Spleen (tissue), 11 donors: ENCODE measurements around the gene LCP2. TPM values are rescaled to one million over a fixed set of nuclear protein-coding genes. Genes with fewer than 3 reads are reported as not detected.

ENCODE experiments used
- DNase-seq: peaks from one replicate; pipeline ENCODE4 v3.0.0-alpha.2; 2020
- H3K27ac ChIP-seq, 8 donors: fragments of 200-600 bp; sonication (generic) in 7 of 8; 1 replicate in 4 of 8; 2 replicates in 4 of 8; pipeline versions ENCODE4 v1.5.0 to v1.8.0; 2016 to 2021; ENCODE audit warnings: inconsistent platforms in 4 of 8, mild to moderate bottlenecking in 4 of 8, moderate library complexity in 1 of 8
- H3K27me3 ChIP-seq, 7 donors: fragments of 200-600 bp; sonication (generic) in 6 of 7; replicated peaks in 1 of 7; 1 replicate in 4 of 7; 2 replicates in 3 of 7; pipeline versions ENCODE4 v1.5.0 to v1.8.0; 2016 to 2021; ENCODE audit warnings: inconsistent platforms in 3 of 7, mild to moderate bottlenecking in 1 of 7
- H3K36me3 ChIP-seq, 6 donors: fragments of 200-600 bp; sonication (generic) in 5 of 6; 1 replicate in 4 of 6; 2 replicates in 2 of 6; pipeline versions ENCODE4 v1.5.0 to v1.8.0; 2016 to 2021; ENCODE audit warnings: inconsistent platforms in 2 of 6
- H3K4me1 ChIP-seq, 6 donors: fragments of 200-600 bp; sonication (generic) in 5 of 6; 1 replicate in 3 of 6; 2 replicates in 3 of 6; pipeline versions ENCODE4 v1.5.0 to v1.8.0; 2016 to 2021; ENCODE audit warnings: inconsistent platforms in 3 of 6
- H3K4me3 ChIP-seq, 8 donors: fragments of 200-600 bp; sonication (generic) in 7 of 8; 1 replicate in 4 of 8; 2 replicates in 4 of 8; pipeline versions ENCODE4 v1.5.0 to v1.8.0; 2016 to 2021; ENCODE audit warnings: inconsistent platforms in 4 of 8, mild to moderate bottlenecking in 4 of 8, moderate library complexity in 2 of 8
- H3K9me3 ChIP-seq, 8 donors: fragments of 200-600 bp; sonication (generic) in 7 of 8; 1 replicate in 4 of 8; 2 replicates in 4 of 8; pipeline versions ENCODE4 v1.5.0 to v1.8.0; 2016 to 2021; ENCODE audit warnings: inconsistent platforms in 4 of 8
- POLR2A ChIP-seq, 3 donors: fragments of 450-650 bp; IDR thresholded peaks; one replicate each; pipeline ENCODE4 v1.5.1; 2017; ENCODE audit warnings: antibody characterized with exemption in 3 of 3, mild to moderate bottlenecking in 1 of 3
- POLR2AphosphoS5 ChIP-seq, 3 donors: sonication (generic); formaldehyde crosslinking; IDR thresholded peaks; one replicate each; pipeline ENCODE4 v1.5.1; 2017; ENCODE audit warnings: antibody characterized with exemption in 3 of 3
- WGBS, 5 donors: extraction: QIAGEN DNeasy Blood & Tissue Kit in 3 of 5; methylation state at CpG; one replicate each; pipeline versions ENCODE4 v1.1.5 to v1.1.7; 2013 to 2018; 5-methylcytosine and 5-hydroxymethylcytosine counted together
- intact Hi-C: fragments of 100-400 bp; cut with DNase I; formaldehyde crosslinking; loops from one replicate; pipeline ENCODE4 v1.15.0; 2023; ENCODE audit warnings: low total_unique reads
- polyA plus RNA-seq, 3 donors: library from polyadenylated mRNA; stranded (reverse); fragments of 200-250 nt; gene quantifications; one replicate each; pipeline ENCODE4 v1.2.1, GENCODE V29; 2013
- total RNA-seq, 7 donors: library from RNA; depleted of rRNA in 3 of 7; stranded (reverse); fragments of >200 nt in 3 of 7; fragmentation: NEBNext Ultra II Directional in 4 of 7; extraction: Animal tissue kit (Norgen Biotek cat#: 25700) in 4 of 7; gene quantifications; one replicate each; pipeline versions ENCODE4 v1.1.0 to v1.2.1, GENCODE V29; 2016 to 2021
- TF ChIP-seq, protein P1 (sequence below), 11 experiments: fragments of 200-600 bp in 7 of 11; fragments of 450-650 bp in 4 of 11; sonication (generic) in 4 of 11; IDR thresholded peaks in 8 of 11; conservative IDR thresholded peaks in 3 of 11; 1 replicate in 7 of 11; 2 replicates in 4 of 11; pipeline versions ENCODE4 v1.4.0 to v1.8.0; 2016 to 2021; ENCODE audit warnings: antibody characterized with exemption in 11 of 11, inconsistent platforms in 4 of 11, mild to moderate bottlenecking in 1 of 11
- donor health status: healthy with polysubstance abuse.
- donor health status: DM: no; HTN: no; CAD: no; lungs with moderate emphysema.
- donor health status: DM: no; HTN: no; CAD: no.
- donor health status: Bipolar disorder and iron deficiency.
- donor health status: healthy.
- donor health status: DM: no; HTN: no; CAD: no.
- donor health status: DM: yes; HTN: yes; CAD: no.

The LCP2 gene
- total and polyA plus RNA-seq, 10 donors, result 28.3 to 272 (median 214) TPM

DNA sequence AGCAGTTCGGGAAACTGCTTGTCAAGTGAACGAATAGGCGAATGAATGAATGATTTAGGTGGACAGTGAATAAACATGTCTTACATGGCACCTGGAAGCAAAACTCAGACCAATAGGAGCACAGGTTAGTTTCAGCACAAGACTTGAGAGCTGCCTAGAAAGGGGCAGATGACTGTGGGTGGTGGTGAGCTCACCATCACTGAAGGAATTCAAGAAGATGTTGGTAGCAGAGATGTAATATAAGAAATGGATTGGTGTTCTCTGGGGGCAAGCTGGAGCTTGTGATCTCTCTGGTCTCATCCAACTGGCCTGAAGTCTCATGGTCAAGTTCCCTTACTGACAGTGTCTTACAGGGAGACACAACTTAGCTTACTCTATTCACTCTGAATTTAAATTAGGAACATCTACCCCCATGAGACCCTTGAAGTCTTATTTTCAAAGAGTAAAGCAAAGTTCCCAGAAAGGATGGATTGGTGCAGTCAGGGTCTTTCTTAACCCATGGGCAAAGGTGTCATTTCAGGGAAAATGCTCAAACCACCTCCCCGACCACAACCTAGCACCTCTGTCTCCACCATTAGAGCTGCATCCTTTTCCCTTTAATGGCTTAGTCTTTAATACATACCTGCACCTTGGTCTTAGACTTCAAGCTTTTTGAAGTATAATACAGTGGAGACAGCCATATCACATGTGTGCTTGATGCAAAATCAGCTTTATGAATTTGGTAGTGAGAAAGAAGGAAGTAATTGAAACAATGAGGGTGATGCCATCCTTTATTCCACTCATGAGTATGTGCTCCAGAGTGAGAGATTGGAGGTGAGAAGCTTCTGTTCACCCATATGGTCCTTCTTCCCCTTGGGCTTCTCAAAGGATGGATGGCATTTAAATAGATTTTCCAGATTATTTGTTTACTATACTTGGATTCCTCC is 5.1 kb downstream of the LCP2 start:
- peak overlapping the region in 6 of 8 donors; percentile 6 to 77 (median 60) for H3K4me3 ChIP-seq
- intact Hi-C loops, result no loop called here
- H3K36me3 ChIP-seq, result peaks cover 0 to 75% (median 12%) of the 10 kb centered on the region in 6 donors
- 83 to 89% (median 85%) methylated on average over 4 of the region's 4 CpGs for WGBS, 5 donors
- TF ChIP-seq POLR2AphosphoS5 (IDR thresholded peaks at IDR 0.05), result no peak
- TF ChIP-seq, protein P1, sequence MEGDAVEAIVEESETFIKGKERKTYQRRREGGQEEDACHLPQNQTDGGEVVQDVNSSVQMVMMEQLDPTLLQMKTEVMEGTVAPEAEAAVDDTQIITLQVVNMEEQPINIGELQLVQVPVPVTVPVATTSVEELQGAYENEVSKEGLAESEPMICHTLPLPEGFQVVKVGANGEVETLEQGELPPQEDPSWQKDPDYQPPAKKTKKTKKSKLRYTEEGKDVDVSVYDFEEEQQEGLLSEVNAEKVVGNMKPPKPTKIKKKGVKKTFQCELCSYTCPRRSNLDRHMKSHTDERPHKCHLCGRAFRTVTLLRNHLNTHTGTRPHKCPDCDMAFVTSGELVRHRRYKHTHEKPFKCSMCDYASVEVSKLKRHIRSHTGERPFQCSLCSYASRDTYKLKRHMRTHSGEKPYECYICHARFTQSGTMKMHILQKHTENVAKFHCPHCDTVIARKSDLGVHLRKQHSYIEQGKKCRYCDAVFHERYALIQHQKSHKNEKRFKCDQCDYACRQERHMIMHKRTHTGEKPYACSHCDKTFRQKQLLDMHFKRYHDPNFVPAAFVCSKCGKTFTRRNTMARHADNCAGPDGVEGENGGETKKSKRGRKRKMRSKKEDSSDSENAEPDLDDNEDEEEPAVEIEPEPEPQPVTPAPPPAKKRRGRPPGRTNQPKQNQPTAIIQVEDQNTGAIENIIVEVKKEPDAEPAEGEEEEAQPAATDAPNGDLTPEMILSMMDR (IDR thresholded peaks at IDR 0.05 in 8 of 11, conservative IDR thresholded peaks at IDR 0.05 in 3 of 11), result no peak
- no peak for TF ChIP-seq POLR2A (IDR thresholded peaks at IDR 0.05)
- peaks cover 40 to 99% (median 86%) of the 10 kb centered on the region in 6 donors for H3K4me1 ChIP-seq
- H3K27me3 ChIP-seq, result peaks cover 0 to 10% (median 0%) of the 10 kb centered on the region in 7 donors
- peak overlapping the region in 7 of 8 donors; percentile 46 to 99 (median 82) for H3K27ac ChIP-seq
- no peak for DNase-seq
- no peaks in the 10 kb centered on the region for H3K9me3 ChIP-seq

DNA sequence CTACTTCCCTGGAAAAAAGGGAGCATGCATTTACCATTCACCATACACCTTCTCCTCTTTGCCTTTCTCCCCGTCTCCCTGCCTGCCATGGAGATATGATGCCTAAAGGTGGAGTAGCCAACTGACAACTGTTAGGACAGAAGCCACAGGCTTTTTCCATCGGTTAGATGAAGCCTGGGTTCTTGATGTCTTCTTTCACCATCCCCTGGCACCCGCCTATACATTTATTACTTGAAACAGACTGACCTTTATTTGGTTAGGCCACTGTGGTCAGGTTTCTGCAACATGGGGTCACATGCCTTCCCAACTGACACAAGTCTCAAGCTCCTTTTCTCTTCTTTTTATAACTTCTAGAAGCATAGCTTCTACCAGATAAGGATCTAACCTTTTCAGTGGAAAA is 7.1 kb downstream of the LCP2 start:
- intact Hi-C loops, result no loop called here
- H3K9me3 ChIP-seq, result no peaks in the 10 kb centered on the region
- no peaks in the 10 kb centered on the region for H3K27me3 ChIP-seq
- no peak for DNase-seq
- H3K36me3 ChIP-seq, result peaks cover 0 to 94% (median 23%) of the 10 kb centered on the region in 6 donors
- H3K27ac ChIP-seq, result peak overlapping the region in 7 of 8 donors; percentile 70 to 99 (median 80)
- peak overlapping the region in 1 of 8 donors; percentile 21 for H3K4me3 ChIP-seq
- TF ChIP-seq POLR2A (IDR thresholded peaks at IDR 0.05) (no peak), POLR2AphosphoS5 (IDR thresholded peaks at IDR 0.05) (no peak)
- TF ChIP-seq, protein P1 (IDR thresholded peaks at IDR 0.05 in 8 of 11, conservative IDR thresholded peaks at IDR 0.05 in 3 of 11), result no peak
- 44 to 73% (median 60%) methylated on average over 3 of the region's 3 CpGs for WGBS, 5 donors
- H3K4me1 ChIP-seq, result peaks cover 45 to 100% (median 96%) of the 10 kb centered on the region in 6 donors

DNA sequence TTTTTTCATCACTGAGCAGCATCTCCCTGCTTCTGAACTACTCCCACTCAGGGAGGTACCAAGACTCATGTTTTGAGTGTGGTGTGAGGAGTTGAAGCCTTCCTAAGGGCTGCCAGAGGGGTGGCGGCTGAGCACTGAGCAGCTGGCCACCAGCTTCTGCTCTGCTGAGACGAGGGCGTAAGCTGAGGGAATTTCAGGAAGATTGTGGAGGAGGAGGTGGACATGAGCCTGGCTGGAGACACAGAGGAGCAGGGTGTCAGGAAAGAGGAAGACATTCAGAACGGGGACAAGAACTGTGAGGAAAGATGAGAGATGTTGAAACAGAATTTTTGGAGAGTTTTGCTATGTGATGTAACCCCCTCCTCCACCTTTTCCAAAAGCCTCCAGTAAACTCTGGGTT is 7.8 kb downstream of the LCP2 start:
- intact Hi-C loops, result no loop called here
- Histone ChIP-seq H3K36me3 (peaks cover 0 to 97% (median 25%) of the 10 kb centered on the region in 6 donors), H3K27me3 (no peaks in the 10 kb centered on the region), H3K4me1 (peaks cover 45 to 100% (median 96%) of the 10 kb centered on the region in 6 donors), H3K9me3 (peaks cover 0 to 5% (median under 1%) of the 10 kb centered on the region in 8 donors), H3K4me3 (peak overlapping the region in 1 of 8 donors; percentile 21), H3K27ac (peak overlapping the region in 7 of 8 donors; percentile 70 to 99 (median 80))
- TF ChIP-seq, protein P1 (IDR thresholded peaks at IDR 0.05 in 8 of 11, conservative IDR thresholded peaks at IDR 0.05 in 3 of 11), result no peak
- TF ChIP-seq POLR2AphosphoS5 (IDR thresholded peaks at IDR 0.05), result peak; percentile 25 to 72 (median 70)
- DNase-seq, result no peak
- 34 to 68% (median 39%) methylated on average over 4 of the region's 4 CpGs for WGBS, 5 donors

DNA sequence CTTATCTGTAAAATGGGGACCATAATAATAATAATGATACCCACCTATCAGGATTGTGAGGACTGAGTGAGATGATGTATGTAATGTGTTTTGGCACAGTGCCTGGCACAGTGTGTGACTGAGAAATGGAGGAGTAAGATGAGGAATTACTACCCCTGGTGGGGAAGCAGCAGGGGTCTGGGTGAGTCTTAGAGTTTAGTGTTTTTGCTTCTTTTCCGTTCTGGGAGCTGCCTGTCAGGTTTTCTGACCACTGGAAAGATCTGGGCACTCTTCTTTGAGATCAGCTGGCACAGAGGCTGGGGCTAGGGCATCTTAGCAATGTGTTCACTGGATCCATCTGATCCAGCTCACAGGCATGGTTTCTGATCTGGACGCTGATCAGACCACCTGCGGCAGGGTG is 8.5 kb downstream of the LCP2 start:
- Histone ChIP-seq H3K4me3 (peak overlapping the region in 1 of 8 donors; percentile 43), H3K27ac (peak overlapping the region; percentile 62 to 99 (median 78)), H3K9me3 (peaks cover 0 to 11% (median 2%) of the 10 kb centered on the region in 8 donors), H3K27me3 (no peaks in the 10 kb centered on the region), H3K36me3 (peaks cover 0 to 97% (median 25%) of the 10 kb centered on the region in 6 donors), H3K4me1 (peaks cover 45 to 100% (median 94%) of the 10 kb centered on the region in 6 donors)
- WGBS, 5 donors, result 51 to 85% (median 80%) methylated on average over 3 of the region's 3 CpGs
- intact Hi-C loops, result no loop called here
- TF ChIP-seq, protein P1 (IDR thresholded peaks at IDR 0.05 in 8 of 11, conservative IDR thresholded peaks at IDR 0.05 in 3 of 11), result no peak
- no peak for TF ChIP-seq POLR2A (IDR thresholded peaks at IDR 0.05)
- DNase-seq, result no peak
